ENCODE data around the gene PPFIA2. TPM values are rescaled to one million over a fixed set of nuclear protein-coding genes. Genes with fewer than 3 reads are reported as not detected.

PPFIA2 gene
- total RNA-seq, 1 experiment from 2014 or later: not detected

DNA sequence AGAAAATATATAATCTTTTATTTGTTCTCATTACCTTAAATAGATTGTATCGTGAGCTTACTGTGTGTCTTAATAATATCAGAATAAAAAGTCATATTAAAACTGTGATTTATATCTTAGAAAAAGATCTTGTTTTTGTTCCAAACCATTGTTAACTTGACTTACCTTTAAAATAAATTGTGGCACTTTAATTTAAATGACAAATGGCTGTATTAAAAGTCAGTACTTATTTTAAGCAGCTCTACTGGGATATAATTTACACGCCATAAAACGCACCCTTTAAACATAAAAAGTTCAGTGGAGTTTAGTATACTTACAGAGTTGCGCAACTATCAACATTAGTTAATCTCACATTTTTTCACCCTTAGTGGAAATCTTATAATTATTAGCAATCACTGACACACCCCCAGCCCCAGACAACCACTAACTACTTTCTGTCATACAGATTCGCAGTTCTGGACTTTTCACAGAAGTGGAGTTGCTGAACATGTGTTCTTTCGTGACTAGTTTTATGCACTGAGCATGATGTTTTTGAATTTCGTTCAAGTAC, 369.5 kb downstream of the PPFIA2 start:
- intact Hi-C loops (cut with micrococcal nuclease; ENCODE audit: unreplicated experiment): no loop called here

DNA sequence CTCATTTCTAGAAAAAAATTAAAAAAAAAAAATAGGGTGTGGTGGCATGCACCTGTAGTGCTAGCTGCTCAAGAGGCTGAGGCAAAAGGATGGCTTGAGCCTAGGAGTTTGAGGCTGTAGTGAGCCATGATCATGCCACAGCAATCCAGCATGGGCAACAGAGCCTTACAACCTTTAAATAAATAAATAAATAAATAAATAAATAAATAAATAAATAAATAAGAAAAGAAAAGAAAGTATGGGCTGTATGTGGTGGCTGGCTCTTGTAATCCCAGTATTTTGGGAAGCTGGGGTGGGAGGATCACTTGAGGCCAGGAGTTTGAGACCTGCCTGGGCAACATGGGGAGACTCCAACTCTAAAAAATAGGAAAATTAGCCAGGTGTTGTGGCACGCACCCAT, 373.0 kb downstream of the PPFIA2 start:
- no peaks in the 10 kb centered on the region for H3K36me3 ChIP-seq (ENCODE audit: low read depth)
- TF ChIP-seq EZH2 (IDR thresholded peaks at IDR 0.05; ENCODE audit: low read depth): no peak
- no peak for TF ChIP-seq CTCF (conservative IDR thresholded peaks at IDR 0.05)
- H3K4me3 ChIP-seq: no peak overlapping the region
- BruUV-seq (replicated peaks): no TSS peak
- H3K79me2 ChIP-seq (ENCODE audit: low read depth): no peaks in the 10 kb centered on the region
- DNase-seq: no peak
- H3K4me1 ChIP-seq (replicated peaks; ENCODE audit: insufficient read depth): peaks cover 8% of the 10 kb centered on the region; the same call in 1 of the 2 replicates
- no peaks in the 10 kb centered on the region; the same call in 1 of the 2 replicates for H3K9me2 ChIP-seq (ENCODE audit: insufficient read depth)
- intact Hi-C loops (cut with micrococcal nuclease; ENCODE audit: unreplicated experiment): no loop called here
- ChIA-PET CTCF (no interaction called here), POLR2A (ENCODE audit: unreplicated experiment) (no interaction called here)
- no peaks in the 10 kb centered on the region for H4K20me1 ChIP-seq (ENCODE audit: insufficient read depth)
- no peak overlapping the region for H2AFZ ChIP-seq
- H3K27ac ChIP-seq: no peak overlapping the region
- H3K27me3 ChIP-seq (ENCODE audit: insufficient read depth, low read depth): no peaks in the 10 kb centered on the region
- H3K9me3 ChIP-seq (ENCODE audit: insufficient read depth, low read depth): peaks cover 6% of the 10 kb centered on the region; the same call in 1 of the 2 replicates
- H3F3A ChIP-seq (ENCODE audit: insufficient read depth, low read depth): no peaks in the 10 kb centered on the region
- H3K4me2 ChIP-seq: no peak overlapping the region

More for the DNA sequence above, 369.5 kb downstream of the PPFIA2 start:
- DNase-seq: no peak
- Histone ChIP-seq H3K4me1 (replicated peaks; ENCODE audit: insufficient read depth) (no peaks in the 10 kb centered on the region), H3K79me2 (ENCODE audit: low read depth) (no peaks in the 10 kb centered on the region), H3F3A (ENCODE audit: insufficient read depth, low read depth) (no peaks in the 10 kb centered on the region), H4K20me1 (ENCODE audit: insufficient read depth) (no peaks in the 10 kb centered on the region), H3K27me3 (ENCODE audit: insufficient read depth, low read depth) (no peaks in the 10 kb centered on the region), H3K36me3 (ENCODE audit: low read depth) (no peaks in the 10 kb centered on the region), H3K27ac (no peak overlapping the region), H3K4me2 (no peak overlapping the region), H2AFZ (no peak overlapping the region), H3K4me3 (no peak overlapping the region), H3K9me3 (ENCODE audit: insufficient read depth, low read depth) (peaks cover 6% of the 10 kb centered on the region), H3K9me2 (ENCODE audit: insufficient read depth) (no peaks in the 10 kb centered on the region)
- BruUV-seq (replicated peaks): no TSS peak
- TF ChIP-seq EZH2 (IDR thresholded peaks at IDR 0.05; ENCODE audit: low read depth): no peak
- no peak for TF ChIP-seq CTCF (conservative IDR thresholded peaks at IDR 0.05)
- CTCF ChIA-PET: no interaction called here
- POLR2A ChIA-PET (ENCODE audit: unreplicated experiment): no interaction called here

DNA sequence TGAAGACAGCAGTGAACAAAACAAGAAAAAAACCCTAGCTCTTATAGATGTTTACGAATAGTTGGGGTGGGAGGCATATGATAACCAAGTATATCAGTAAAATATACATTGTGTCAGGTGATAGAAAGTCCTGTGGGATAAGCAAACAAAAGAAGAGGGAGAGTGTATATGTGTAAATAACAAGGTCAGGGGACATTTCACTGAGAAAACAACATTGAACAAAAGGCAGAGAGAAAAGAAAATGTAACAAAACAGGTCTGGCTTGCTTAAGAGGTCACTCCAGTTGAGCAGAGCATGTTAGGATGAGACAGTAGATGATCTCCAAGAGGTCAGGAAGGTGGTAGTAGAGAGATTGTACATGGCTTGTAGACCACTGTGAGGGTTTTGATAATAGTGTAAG, 377.2 kb downstream of the PPFIA2 start:
- Histone ChIP-seq H3K27me3 (ENCODE audit: insufficient read depth, low read depth) (no peaks in the 10 kb centered on the region), H3K9me2 (ENCODE audit: insufficient read depth) (no peaks in the 10 kb centered on the region; the same call in 1 of the 2 replicates), H2AFZ (no peak overlapping the region), H3K79me2 (ENCODE audit: low read depth) (no peaks in the 10 kb centered on the region), H3K27ac (no peak overlapping the region), H3K4me3 (no peak overlapping the region), H3F3A (ENCODE audit: insufficient read depth, low read depth) (no peaks in the 10 kb centered on the region), H3K9me3 (ENCODE audit: insufficient read depth, low read depth) (no peaks in the 10 kb centered on the region), H4K20me1 (ENCODE audit: insufficient read depth) (no peaks in the 10 kb centered on the region), H3K4me2 (peak overlapping the region; percentile 19; the same call in 1 of the 2 replicates), H3K36me3 (ENCODE audit: low read depth) (no peaks in the 10 kb centered on the region), H3K4me1 (replicated peaks; ENCODE audit: insufficient read depth) (peaks cover 8% of the 10 kb centered on the region; the same call in 1 of the 2 replicates)
- BruUV-seq (replicated peaks): no TSS peak
- ChIA-PET POLR2A (ENCODE audit: unreplicated experiment) (no interaction called here), CTCF (interaction anchor here (0.6 kb wide), 1 partner anchor 104 kb away, joined by 3 read pairs; no protein-coding TSS in a partner anchor)
- TF ChIP-seq CTCF (conservative IDR thresholded peaks at IDR 0.05): no peak
- TF ChIP-seq EZH2 (IDR thresholded peaks at IDR 0.05; ENCODE audit: low read depth): no peak
- no peak for DNase-seq
- intact Hi-C loops (cut with micrococcal nuclease; ENCODE audit: unreplicated experiment): no loop called here

Data from PC-9 (cell line).